ENCODE results near the gene GSN. TPM values are rescaled to one million over a fixed set of nuclear protein-coding genes. Genes with fewer than 3 reads are reported as not detected.
A peak's percentile ranks its signal among the peaks of the same experiment; 100 is the strongest.

GSN gene
- total and polyA plus RNA-seq, 4 donors = 133 to 468 (median 233) TPM

DNA sequence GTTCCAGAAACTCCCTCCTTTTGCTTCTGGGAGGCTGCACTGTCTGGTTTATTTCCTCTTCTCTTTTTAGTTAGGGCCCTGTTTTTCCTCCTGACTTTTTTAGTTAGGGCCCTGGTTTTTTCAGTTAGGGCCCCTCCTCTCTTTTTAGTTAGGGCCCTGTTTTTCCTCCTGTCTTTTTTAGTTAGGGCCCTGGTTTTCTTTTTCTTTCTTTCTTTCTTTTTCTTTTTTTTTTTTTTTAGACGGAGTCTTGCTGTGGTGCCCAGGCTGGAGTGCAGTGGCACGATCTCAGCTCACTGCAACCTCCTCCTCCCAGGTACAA is 15.1 kb downstream of the GSN start:
- Histone ChIP-seq H3K36me3 (ENCODE audit: control insufficient read depth in 4 of 4, insufficient read depth in 4 of 4, low read length in 4 of 4) (no peaks in the 10 kb centered on the region), H3K4me1 (ENCODE audit: control insufficient read depth in 5 of 5, insufficient read depth in 5 of 5, low read length in 5 of 5) (peaks cover 9 to 52% (median 33%) of the 10 kb centered on the region in 5 donors)
- no peak for ATAC-seq (ENCODE audit: insufficient read depth, low FRiP score)

GRCh38 chr9:121283856-121284732 is 16.1 kb downstream of the GSN start:
- no peak overlapping the region for H3K4me3 ChIP-seq
- no peaks in the 10 kb centered on the region for H3K9me3 ChIP-seq (ENCODE audit: control insufficient read depth in 4 of 4, insufficient read depth in 3 of 4, low read length in 3 of 4)
- TF ChIP-seq, protein P1, sequence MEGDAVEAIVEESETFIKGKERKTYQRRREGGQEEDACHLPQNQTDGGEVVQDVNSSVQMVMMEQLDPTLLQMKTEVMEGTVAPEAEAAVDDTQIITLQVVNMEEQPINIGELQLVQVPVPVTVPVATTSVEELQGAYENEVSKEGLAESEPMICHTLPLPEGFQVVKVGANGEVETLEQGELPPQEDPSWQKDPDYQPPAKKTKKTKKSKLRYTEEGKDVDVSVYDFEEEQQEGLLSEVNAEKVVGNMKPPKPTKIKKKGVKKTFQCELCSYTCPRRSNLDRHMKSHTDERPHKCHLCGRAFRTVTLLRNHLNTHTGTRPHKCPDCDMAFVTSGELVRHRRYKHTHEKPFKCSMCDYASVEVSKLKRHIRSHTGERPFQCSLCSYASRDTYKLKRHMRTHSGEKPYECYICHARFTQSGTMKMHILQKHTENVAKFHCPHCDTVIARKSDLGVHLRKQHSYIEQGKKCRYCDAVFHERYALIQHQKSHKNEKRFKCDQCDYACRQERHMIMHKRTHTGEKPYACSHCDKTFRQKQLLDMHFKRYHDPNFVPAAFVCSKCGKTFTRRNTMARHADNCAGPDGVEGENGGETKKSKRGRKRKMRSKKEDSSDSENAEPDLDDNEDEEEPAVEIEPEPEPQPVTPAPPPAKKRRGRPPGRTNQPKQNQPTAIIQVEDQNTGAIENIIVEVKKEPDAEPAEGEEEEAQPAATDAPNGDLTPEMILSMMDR (IDR thresholded peaks at IDR 0.05; ENCODE audit: control extremely low read depth, extremely low read depth) = no peak
- WGBS, 2 donors = 63 to 77% methylated on average over 11 of the region's 11 CpGs
- no peaks in the 10 kb centered on the region for H3K27me3 ChIP-seq (ENCODE audit: control insufficient read depth in 3 of 3, insufficient read depth in 3 of 3, low read length in 2 of 3)
- no peak overlapping the region for H3K9ac ChIP-seq (ENCODE audit: insufficient read depth in 1 of 2, low read length in 2 of 2)
- H3K36me3 ChIP-seq (ENCODE audit: control insufficient read depth in 4 of 4, insufficient read depth in 4 of 4, low read length in 4 of 4) = no peaks in the 10 kb centered on the region
- peaks cover 13 to 55% (median 38%) of the 10 kb centered on the region in 5 donors for H3K4me1 ChIP-seq (ENCODE audit: control insufficient read depth in 5 of 5, insufficient read depth in 5 of 5, low read length in 5 of 5)
- ATAC-seq (ENCODE audit: insufficient read depth, low FRiP score) (no peak), DNase-seq (no peak)
- H3K27ac ChIP-seq (ENCODE audit: low read depth in 1 of 2, low read length in 1 of 2) = peak overlapping the region; percentile 88 to 100

More for the DNA sequence above, 15.1 kb downstream of the GSN start:
- Histone ChIP-seq H3K27ac (ENCODE audit: low read depth in 1 of 2, low read length in 1 of 2) (peak overlapping the region; percentile 86 to 100), H3K9me3 (ENCODE audit: control insufficient read depth in 4 of 4, insufficient read depth in 3 of 4, low read length in 3 of 4) (no peaks in the 10 kb centered on the region), H3K9ac (ENCODE audit: insufficient read depth in 1 of 2, low read length in 2 of 2) (no peak overlapping the region), H3K4me3 (no peak overlapping the region), H3K27me3 (ENCODE audit: control insufficient read depth in 3 of 3, insufficient read depth in 3 of 3, low read length in 2 of 3) (no peaks in the 10 kb centered on the region)
- DNase-seq = no peak
- 53 to 60% methylated on average over 2 of the region's 2 CpGs for WGBS, 2 donors
- TF ChIP-seq, protein P1 (IDR thresholded peaks at IDR 0.05; ENCODE audit: control extremely low read depth, extremely low read depth) = no peak

DNA sequence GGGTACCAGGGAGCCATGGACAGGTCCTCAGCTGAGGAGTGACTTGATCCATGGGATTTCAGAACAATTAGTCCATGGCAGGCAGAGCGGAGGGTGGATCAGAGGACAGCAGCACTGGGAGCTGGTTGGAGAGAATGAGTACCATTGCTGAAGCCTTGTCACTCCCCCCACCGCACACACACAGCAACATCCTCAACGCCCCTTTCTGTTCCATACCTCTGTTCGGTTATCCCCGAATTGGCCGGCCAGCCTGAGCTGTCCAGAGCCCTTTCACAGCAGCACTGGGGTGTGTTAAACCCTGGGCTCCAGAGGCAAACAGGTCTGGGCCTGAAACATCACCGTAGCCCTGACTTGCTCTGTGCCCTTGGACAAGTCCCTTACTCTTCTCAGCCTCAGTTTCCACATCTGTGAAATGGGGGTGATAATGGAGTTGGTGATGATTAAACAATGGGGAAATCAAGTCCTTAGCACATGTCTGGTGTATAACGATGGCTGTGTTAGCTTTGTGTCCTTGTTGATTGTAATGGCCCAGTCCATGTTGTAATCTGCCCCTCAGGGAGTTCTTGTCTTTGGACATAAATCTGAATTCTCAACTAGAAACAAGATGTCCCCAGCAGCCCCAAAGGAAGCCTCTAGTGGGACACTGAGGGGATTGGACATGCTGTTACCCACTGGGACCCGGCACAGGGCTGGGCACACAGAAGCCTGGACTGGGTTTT is 16.9 kb downstream of the GSN start:
- 92 to 97% methylated on average over 9 of the region's 9 CpGs for WGBS, 2 donors
- ATAC-seq (ENCODE audit: insufficient read depth, low FRiP score) = no peak
- no peak overlapping the region for H3K9ac ChIP-seq (ENCODE audit: insufficient read depth in 1 of 2, low read length in 2 of 2)
- TF ChIP-seq, protein P1 (IDR thresholded peaks at IDR 0.05; ENCODE audit: control extremely low read depth, extremely low read depth) = no peak
- peak overlapping the region; percentile 88 to 100 for H3K27ac ChIP-seq (ENCODE audit: low read depth in 1 of 2, low read length in 1 of 2)
- H3K9me3 ChIP-seq (ENCODE audit: control insufficient read depth in 4 of 4, insufficient read depth in 3 of 4, low read length in 3 of 4) = no peaks in the 10 kb centered on the region
- H3K4me1 ChIP-seq (ENCODE audit: control insufficient read depth in 5 of 5, insufficient read depth in 5 of 5, low read length in 5 of 5) = peaks cover 13 to 56% (median 44%) of the 10 kb centered on the region in 5 donors
- H3K27me3 ChIP-seq (ENCODE audit: control insufficient read depth in 3 of 3, insufficient read depth in 3 of 3, low read length in 2 of 3) = no peaks in the 10 kb centered on the region
- no peak for DNase-seq
- no peaks in the 10 kb centered on the region for H3K36me3 ChIP-seq (ENCODE audit: control insufficient read depth in 4 of 4, insufficient read depth in 4 of 4, low read length in 4 of 4)
- H3K4me3 ChIP-seq = no peak overlapping the region
